ENCODE results near the gene GLO1.

- TF ChIP-seq CTCF (IDR thresholded peaks at IDR 0.05) (no peak), ZFX (IDR thresholded peaks at IDR 0.05; ENCODE audit: borderline replicate concordance) (no peak)
These were observed 52.7 kb downstream of the GLO1 start for GRCh38 chr6:38650207-38650752.
